ENCODE data around the gene CNTN5. TPM values are rescaled to one million over a fixed set of nuclear protein-coding genes. Genes with fewer than 3 reads are reported as not detected.
A peak's percentile ranks its signal among the peaks of the same experiment; 100 is the strongest.

The CNTN5 gene
- total RNA-seq, result not detected

- H3K4me3 Mint-ChIP-seq, result peak within 1 kb of the TSS; percentile 73 to 77
- ATAC-seq (replicated peaks in 1 of 2), result peak; percentile 53 to 55
- H3K36me3 Mint-ChIP-seq (ENCODE audit: insufficient read depth in 2 of 2), result no peaks in the 10 kb centered on the region
- peak; percentile 3 to 4 for DNase-seq
- peaks cover 36% of the 10 kb centered on the region for H3K27me3 Mint-ChIP-seq (ENCODE audit: low read depth)
- H3K9me3 Mint-ChIP-seq, result no peaks in the 10 kb centered on the region
- H3K27ac Mint-ChIP-seq, result no peak within 1 kb of the TSS
- H3K4me1 Mint-ChIP-seq (ENCODE audit: low read depth), result peaks cover 6% of the 10 kb centered on the region
These were observed at the start of gene CNTN5 for GRCh38 chr11:99020352-99021225. Gene CNTN5, plus strand, starts transcription at chr11:99020949.

GRCh38 chr11:98979205-98979604 lies 41.5 kb upstream of the CNTN5 start:
- no peak for ATAC-seq (replicated peaks in 1 of 2)

GRCh38 chr11:99015634-99016454 lies 4.9 kb upstream of the CNTN5 start:
- no peak overlapping the region for H3K27ac Mint-ChIP-seq
- DNase-seq, result peak in 1 of 2 donors; percentile 6
- H3K4me3 Mint-ChIP-seq, result no peak overlapping the region
- H3K4me1 Mint-ChIP-seq (ENCODE audit: low read depth), result peaks cover 6% of the 10 kb centered on the region
- H3K9me3 Mint-ChIP-seq, result no peaks in the 10 kb centered on the region
- peaks cover 26% of the 10 kb centered on the region for H3K27me3 Mint-ChIP-seq (ENCODE audit: low read depth)
- no peak for ATAC-seq (replicated peaks in 1 of 2)
- H3K36me3 Mint-ChIP-seq (ENCODE audit: insufficient read depth in 2 of 2), result no peaks in the 10 kb centered on the region

More at GRCh38 chr11:98979205-98979604, 41.5 kb upstream of the CNTN5 start:
- DNase-seq, result no peak
- no peaks in the 10 kb centered on the region for H3K27me3 Mint-ChIP-seq (ENCODE audit: low read depth)
- no peaks in the 10 kb centered on the region for H3K4me1 Mint-ChIP-seq (ENCODE audit: low read depth)
- no peaks in the 10 kb centered on the region for H3K36me3 Mint-ChIP-seq (ENCODE audit: insufficient read depth in 2 of 2)
- no peak overlapping the region for H3K4me3 Mint-ChIP-seq
- peaks cover 5 to 6% of the 10 kb centered on the region in 2 donors for H3K9me3 Mint-ChIP-seq
- no peak overlapping the region for H3K27ac Mint-ChIP-seq

GRCh38 chr11:99019696-99020095 lies 1.1 kb upstream of the CNTN5 start:
- Mint-ChIP-seq H3K27ac (no peak overlapping the region), H3K27me3 (ENCODE audit: low read depth) (peaks cover 36% of the 10 kb centered on the region), H3K9me3 (no peaks in the 10 kb centered on the region), H3K36me3 (ENCODE audit: insufficient read depth in 2 of 2) (no peaks in the 10 kb centered on the region), H3K4me1 (ENCODE audit: low read depth) (peaks cover 6% of the 10 kb centered on the region), H3K4me3 (peak overlapping the region in 1 of 2 donors; percentile 73)
- DNase-seq (no peak), ATAC-seq (replicated peaks in 1 of 2) (no peak)

- Mint-ChIP-seq H3K27ac (no peak overlapping the region), H3K36me3 (ENCODE audit: insufficient read depth in 2 of 2) (no peaks in the 10 kb centered on the region), H3K4me3 (no peak overlapping the region), H3K4me1 (ENCODE audit: low read depth) (no peaks in the 10 kb centered on the region), H3K9me3 (peaks cover 0 to 1% of the 10 kb centered on the region in 2 donors), H3K27me3 (ENCODE audit: low read depth) (no peaks in the 10 kb centered on the region)
- DNase-seq (no peak), ATAC-seq (replicated peaks in 1 of 2) (no peak)
These were observed 16.3 kb downstream of the CNTN5 start for GRCh38 chr11:99037057-99037456.

GRCh38 chr11:99063331-99063730 lies 42.6 kb downstream of the CNTN5 start:
- Mint-ChIP-seq H3K4me3 (no peak overlapping the region), H3K4me1 (ENCODE audit: low read depth) (no peaks in the 10 kb centered on the region), H3K36me3 (ENCODE audit: insufficient read depth in 2 of 2) (no peaks in the 10 kb centered on the region), H3K27me3 (ENCODE audit: low read depth) (no peaks in the 10 kb centered on the region), H3K27ac (no peak overlapping the region), H3K9me3 (peaks cover 0 to 7% of the 10 kb centered on the region in 2 donors)
- ATAC-seq (replicated peaks in 1 of 2), result no peak
- no peak for DNase-seq

GRCh38 chr11:99065121-99065520 lies 44.4 kb downstream of the CNTN5 start:
- H3K27ac Mint-ChIP-seq, result no peak overlapping the region

GRCh38 chr11:99066618-99067317 lies 46.0 kb downstream of the CNTN5 start:
- ATAC-seq (replicated peaks in 1 of 2), result no peak
- Mint-ChIP-seq H3K4me3 (no peak overlapping the region), H3K36me3 (ENCODE audit: insufficient read depth in 2 of 2) (no peaks in the 10 kb centered on the region), H3K27me3 (ENCODE audit: low read depth) (no peaks in the 10 kb centered on the region), H3K9me3 (peaks cover 0 to 3% of the 10 kb centered on the region in 2 donors), H3K27ac (no peak overlapping the region), H3K4me1 (ENCODE audit: low read depth) (no peaks in the 10 kb centered on the region)
- no peak for DNase-seq

More at GRCh38 chr11:99065121-99065520, 44.4 kb downstream of the CNTN5 start:
- Mint-ChIP-seq H3K27me3 (ENCODE audit: low read depth) (no peaks in the 10 kb centered on the region), H3K36me3 (ENCODE audit: insufficient read depth in 2 of 2) (no peaks in the 10 kb centered on the region), H3K9me3 (peaks cover 0 to 7% of the 10 kb centered on the region in 2 donors), H3K4me1 (ENCODE audit: low read depth) (no peaks in the 10 kb centered on the region), H3K4me3 (no peak overlapping the region)
- ATAC-seq (replicated peaks in 1 of 2) (no peak), DNase-seq (no peak)

GRCh38 chr11:99068832-99069231 lies 48.1 kb downstream of the CNTN5 start:
- ATAC-seq (replicated peaks in 1 of 2), result no peak
- H3K9me3 Mint-ChIP-seq, result peaks cover 0 to 2% of the 10 kb centered on the region in 2 donors
- no peak for DNase-seq
- no peaks in the 10 kb centered on the region for H3K4me1 Mint-ChIP-seq (ENCODE audit: low read depth)
- no peak overlapping the region for H3K4me3 Mint-ChIP-seq
- no peak overlapping the region for H3K27ac Mint-ChIP-seq
- no peaks in the 10 kb centered on the region for H3K36me3 Mint-ChIP-seq (ENCODE audit: insufficient read depth in 2 of 2)
- no peaks in the 10 kb centered on the region for H3K27me3 Mint-ChIP-seq (ENCODE audit: low read depth)

- no peak overlapping the region for H3K27ac Mint-ChIP-seq
- no peaks in the 10 kb centered on the region for H3K36me3 Mint-ChIP-seq (ENCODE audit: insufficient read depth in 2 of 2)
- H3K9me3 Mint-ChIP-seq, result peaks cover 0 to 2% of the 10 kb centered on the region in 2 donors
- DNase-seq, result no peak
- H3K4me3 Mint-ChIP-seq, result peak overlapping the region; percentile 45 to 64
- H3K4me1 Mint-ChIP-seq (ENCODE audit: low read depth), result no peaks in the 10 kb centered on the region
- no peak for ATAC-seq (replicated peaks in 1 of 2)
- no peaks in the 10 kb centered on the region for H3K27me3 Mint-ChIP-seq (ENCODE audit: low read depth)
These were observed 49.2 kb downstream of the CNTN5 start for GRCh38 chr11:99069856-99070444.

- Mint-ChIP-seq H3K9me3 (peaks cover 4 to 6% of the 10 kb centered on the region in 2 donors), H3K4me1 (ENCODE audit: low read depth) (no peaks in the 10 kb centered on the region), H3K27ac (no peak overlapping the region), H3K27me3 (ENCODE audit: low read depth) (no peaks in the 10 kb centered on the region), H3K4me3 (no peak overlapping the region), H3K36me3 (ENCODE audit: insufficient read depth in 2 of 2) (no peaks in the 10 kb centered on the region)
- ATAC-seq (replicated peaks in 1 of 2), result no peak
- no peak for DNase-seq
These were observed 58.8 kb downstream of the CNTN5 start for GRCh38 chr11:99079576-99079975.

GRCh38 chr11:99080154-99080553 lies 59.4 kb downstream of the CNTN5 start:
- H3K4me3 Mint-ChIP-seq, result no peak overlapping the region

More at GRCh38 chr11:99080154-99080553, 59.4 kb downstream of the CNTN5 start:
- H3K4me1 Mint-ChIP-seq (ENCODE audit: low read depth), result no peaks in the 10 kb centered on the region
- H3K27ac Mint-ChIP-seq, result no peak overlapping the region
- DNase-seq (no peak), ATAC-seq (replicated peaks in 1 of 2) (no peak)
- no peaks in the 10 kb centered on the region for H3K36me3 Mint-ChIP-seq (ENCODE audit: insufficient read depth in 2 of 2)
- peaks cover 4 to 6% of the 10 kb centered on the region in 2 donors for H3K9me3 Mint-ChIP-seq
- no peaks in the 10 kb centered on the region for H3K27me3 Mint-ChIP-seq (ENCODE audit: low read depth)
